Upper lobe of left lung (tissue), 4 donors: ENCODE data around the gene ETFDH.

Source experiments
- EP300 ChIP-seq, 4 donors: sonication (generic); formaldehyde crosslinking; IDR thresholded peaks; one replicate each; pipeline ENCODE4 v1.5.1; 2017; ENCODE audit warnings: antibody characterized with exemption in 4 of 4, control low read depth in 2 of 4
- POLR2A ChIP-seq, 4 donors: fragments of 450-650 bp; IDR thresholded peaks; one replicate each; pipeline ENCODE4 v1.5.1; 2016 to 2017; ENCODE audit warnings: antibody characterized with exemption in 4 of 4, mild to moderate bottlenecking in 2 of 4
- POLR2AphosphoS5 ChIP-seq, 2 donors: sonication (generic); formaldehyde crosslinking; IDR thresholded peaks; one replicate each; pipeline ENCODE4 v1.5.1; 2017; ENCODE audit warnings: antibody characterized with exemption in 2 of 2
- TF ChIP-seq, protein P1 (sequence below), 6 experiments: fragments of 450-650 bp in 4 of 6; fragments of 200-600 bp in 2 of 6; sonication (generic) in 2 of 6; IDR thresholded peaks; one replicate each; pipeline ENCODE4 v1.5.1; 2016 to 2019; ENCODE audit warnings: antibody characterized with exemption in 6 of 6

DNA sequence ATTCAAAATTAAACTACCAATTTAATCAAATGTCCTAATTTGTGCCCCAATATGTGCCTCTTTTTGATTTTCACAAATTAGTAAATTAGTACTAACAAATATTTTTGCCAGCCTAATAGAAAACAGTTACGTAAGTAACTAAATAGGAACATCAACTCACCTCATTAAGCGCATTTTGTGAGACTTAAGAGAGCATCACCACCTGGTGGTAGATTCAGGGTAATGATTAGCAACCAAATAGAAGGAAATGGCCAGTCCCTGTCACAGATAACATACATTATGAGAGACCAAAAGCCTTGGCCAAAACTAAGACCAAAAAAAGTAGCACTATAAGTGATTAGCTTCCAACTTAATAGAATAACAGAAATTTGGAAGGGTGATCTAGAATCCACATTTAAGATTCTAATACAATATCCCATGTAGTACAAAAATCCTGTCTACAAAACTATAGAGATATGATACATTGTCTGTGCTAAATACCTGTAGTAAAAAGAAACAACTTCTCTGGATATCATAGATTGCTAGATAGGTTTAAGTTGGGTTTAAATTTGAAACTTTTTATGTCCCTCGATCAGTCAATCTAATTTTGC, 47.1 kb upstream of the ETFDH start:
- TF ChIP-seq, protein P1, sequence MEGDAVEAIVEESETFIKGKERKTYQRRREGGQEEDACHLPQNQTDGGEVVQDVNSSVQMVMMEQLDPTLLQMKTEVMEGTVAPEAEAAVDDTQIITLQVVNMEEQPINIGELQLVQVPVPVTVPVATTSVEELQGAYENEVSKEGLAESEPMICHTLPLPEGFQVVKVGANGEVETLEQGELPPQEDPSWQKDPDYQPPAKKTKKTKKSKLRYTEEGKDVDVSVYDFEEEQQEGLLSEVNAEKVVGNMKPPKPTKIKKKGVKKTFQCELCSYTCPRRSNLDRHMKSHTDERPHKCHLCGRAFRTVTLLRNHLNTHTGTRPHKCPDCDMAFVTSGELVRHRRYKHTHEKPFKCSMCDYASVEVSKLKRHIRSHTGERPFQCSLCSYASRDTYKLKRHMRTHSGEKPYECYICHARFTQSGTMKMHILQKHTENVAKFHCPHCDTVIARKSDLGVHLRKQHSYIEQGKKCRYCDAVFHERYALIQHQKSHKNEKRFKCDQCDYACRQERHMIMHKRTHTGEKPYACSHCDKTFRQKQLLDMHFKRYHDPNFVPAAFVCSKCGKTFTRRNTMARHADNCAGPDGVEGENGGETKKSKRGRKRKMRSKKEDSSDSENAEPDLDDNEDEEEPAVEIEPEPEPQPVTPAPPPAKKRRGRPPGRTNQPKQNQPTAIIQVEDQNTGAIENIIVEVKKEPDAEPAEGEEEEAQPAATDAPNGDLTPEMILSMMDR (IDR thresholded peaks at IDR 0.05): peak; percentile 50 to 80 (median 72)
- TF ChIP-seq POLR2AphosphoS5 (IDR thresholded peaks at IDR 0.05) (no peak), POLR2A (IDR thresholded peaks at IDR 0.05) (no peak), EP300 (IDR thresholded peaks at IDR 0.05) (no peak)
